Memory B cell (primary cell): ENCODE measurements around the gene MAPK7.

Experiments used
- ATAC-seq: fragments of 150-1000 bp; cut with Tn5 transposase; 2 replicates; pipeline ENCODE4 v1.10.0; 2021; ENCODE audit warnings: low read depth, mild to moderate bottlenecking, moderate library complexity
- DNase-seq, 2 donors: peaks; one replicate each; pipeline ENCODE4 v3.0.0; 2022; ENCODE audit warnings: low spot score in 2 of 2
- H3K27ac Mint-ChIP-seq: one replicate; pipeline ENCODE4 v1.8.0; 2022; ENCODE audit warnings: mild to moderate bottlenecking, moderate library complexity, mixed read lengths
- H3K27me3 Mint-ChIP-seq: one replicate; pipeline ENCODE4 v1.8.0; 2022; ENCODE audit warnings: mixed read lengths
- H3K36me3 Mint-ChIP-seq: one replicate; pipeline ENCODE4 v1.8.0; 2022; ENCODE audit warnings: mild to moderate bottlenecking, mixed read lengths
- H3K4me1 Mint-ChIP-seq: one replicate; pipeline ENCODE4 v1.8.0; 2022; ENCODE audit warnings: mixed read lengths
- H3K4me3 Mint-ChIP-seq: one replicate; pipeline ENCODE4 v1.8.0; 2022; ENCODE audit warnings: mild to moderate bottlenecking, moderate library complexity, mixed read lengths
- H3K9me3 Mint-ChIP-seq: one replicate; pipeline ENCODE4 v1.8.0; 2022; ENCODE audit warnings: mixed read lengths

Gene MAPK7

DNA sequence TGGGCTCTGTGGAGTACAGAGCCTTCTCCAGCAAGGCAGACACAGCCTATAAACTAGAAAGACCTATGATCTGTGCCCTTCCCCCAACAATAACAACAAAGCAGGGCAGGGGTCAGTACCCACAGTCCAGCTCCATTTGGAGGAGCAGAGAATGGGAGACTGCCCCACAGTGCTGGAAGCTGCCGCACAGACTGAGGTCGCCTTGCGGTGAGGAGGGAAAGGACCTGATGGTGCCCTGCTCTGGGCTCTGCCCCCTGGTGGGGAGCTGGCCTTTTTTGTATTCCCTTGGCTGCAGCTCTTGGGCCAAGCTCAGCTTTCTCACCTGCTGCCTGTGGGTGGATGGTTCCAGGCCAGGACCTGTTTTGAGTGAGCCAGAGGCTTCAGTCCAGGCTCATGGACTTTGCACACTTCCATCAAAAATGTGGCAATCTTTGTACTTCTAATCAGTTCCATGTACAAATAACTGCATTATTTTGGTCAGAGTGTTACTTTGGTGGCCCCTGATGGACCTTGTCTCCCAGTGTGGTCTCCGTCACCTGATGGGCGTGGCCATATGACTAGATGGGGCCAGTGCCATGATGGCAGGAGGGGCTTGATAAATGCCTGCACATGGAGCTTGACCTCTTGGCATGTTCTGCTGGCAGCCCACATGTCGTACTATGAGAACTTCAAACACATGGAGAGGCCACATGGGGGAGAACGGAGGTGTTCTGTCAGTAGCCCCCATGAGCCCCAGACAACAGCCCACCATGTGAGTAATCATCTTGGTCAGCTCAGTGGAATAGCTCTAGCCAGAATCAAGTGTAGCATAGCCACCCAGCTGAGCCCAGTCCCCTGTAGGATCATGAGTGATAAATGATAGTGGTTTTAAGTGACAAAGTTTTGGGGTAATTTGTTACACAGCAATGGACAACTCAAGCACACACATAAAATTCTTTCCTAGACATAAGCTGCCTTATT is 40.0 kb upstream of the MAPK7 start:
- no peak overlapping the region for H3K27ac Mint-ChIP-seq
- H3K36me3 Mint-ChIP-seq = peaks cover 1% of the 10 kb centered on the region
- ATAC-seq = peak; percentile 98
- DNase-seq = peak; percentile 70 to 76
- peaks cover 7% of the 10 kb centered on the region for H3K27me3 Mint-ChIP-seq
- H3K4me1 Mint-ChIP-seq = peaks cover 4% of the 10 kb centered on the region
- no peaks in the 10 kb centered on the region for H3K9me3 Mint-ChIP-seq
- H3K4me3 Mint-ChIP-seq = no peak overlapping the region

GRCh38 chr17:19339341-19339815 is 38.9 kb upstream of the MAPK7 start:
- H3K4me3 Mint-ChIP-seq = no peak overlapping the region
- peaks cover 4% of the 10 kb centered on the region for H3K4me1 Mint-ChIP-seq
- no peak overlapping the region for H3K27ac Mint-ChIP-seq
- H3K9me3 Mint-ChIP-seq = no peaks in the 10 kb centered on the region
- peaks cover 7% of the 10 kb centered on the region for H3K27me3 Mint-ChIP-seq
- ATAC-seq (no peak), DNase-seq (no peak)
- peaks cover 1% of the 10 kb centered on the region for H3K36me3 Mint-ChIP-seq

DNA sequence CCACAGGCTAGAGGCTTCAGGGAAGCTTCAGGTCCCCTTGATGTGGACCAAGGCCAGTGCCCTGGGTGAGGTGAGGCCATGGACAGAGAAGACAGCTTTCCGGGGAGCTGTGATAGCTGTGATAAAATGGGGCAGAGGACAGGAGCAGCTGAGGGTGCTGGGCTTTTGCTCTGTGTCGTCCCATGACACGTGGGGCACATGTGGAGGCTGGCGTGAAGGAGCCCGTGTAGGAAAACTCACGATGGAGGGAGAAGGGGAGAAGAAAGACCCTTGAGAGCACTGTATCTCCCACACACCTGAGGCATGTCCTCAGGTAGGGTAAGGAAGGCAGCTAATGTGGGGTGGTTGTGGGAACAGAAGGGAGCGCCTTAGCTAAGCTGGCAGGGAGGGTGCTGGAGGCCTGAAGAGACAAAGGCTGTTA is 37.1 kb upstream of the MAPK7 start:
- ATAC-seq = no peak
- peaks cover 7% of the 10 kb centered on the region for H3K27me3 Mint-ChIP-seq
- H3K36me3 Mint-ChIP-seq = no peaks in the 10 kb centered on the region
- peaks cover 4% of the 10 kb centered on the region for H3K4me1 Mint-ChIP-seq
- H3K4me3 Mint-ChIP-seq = no peak overlapping the region
- DNase-seq = no peak
- no peaks in the 10 kb centered on the region for H3K9me3 Mint-ChIP-seq
- H3K27ac Mint-ChIP-seq = no peak overlapping the region

DNA sequence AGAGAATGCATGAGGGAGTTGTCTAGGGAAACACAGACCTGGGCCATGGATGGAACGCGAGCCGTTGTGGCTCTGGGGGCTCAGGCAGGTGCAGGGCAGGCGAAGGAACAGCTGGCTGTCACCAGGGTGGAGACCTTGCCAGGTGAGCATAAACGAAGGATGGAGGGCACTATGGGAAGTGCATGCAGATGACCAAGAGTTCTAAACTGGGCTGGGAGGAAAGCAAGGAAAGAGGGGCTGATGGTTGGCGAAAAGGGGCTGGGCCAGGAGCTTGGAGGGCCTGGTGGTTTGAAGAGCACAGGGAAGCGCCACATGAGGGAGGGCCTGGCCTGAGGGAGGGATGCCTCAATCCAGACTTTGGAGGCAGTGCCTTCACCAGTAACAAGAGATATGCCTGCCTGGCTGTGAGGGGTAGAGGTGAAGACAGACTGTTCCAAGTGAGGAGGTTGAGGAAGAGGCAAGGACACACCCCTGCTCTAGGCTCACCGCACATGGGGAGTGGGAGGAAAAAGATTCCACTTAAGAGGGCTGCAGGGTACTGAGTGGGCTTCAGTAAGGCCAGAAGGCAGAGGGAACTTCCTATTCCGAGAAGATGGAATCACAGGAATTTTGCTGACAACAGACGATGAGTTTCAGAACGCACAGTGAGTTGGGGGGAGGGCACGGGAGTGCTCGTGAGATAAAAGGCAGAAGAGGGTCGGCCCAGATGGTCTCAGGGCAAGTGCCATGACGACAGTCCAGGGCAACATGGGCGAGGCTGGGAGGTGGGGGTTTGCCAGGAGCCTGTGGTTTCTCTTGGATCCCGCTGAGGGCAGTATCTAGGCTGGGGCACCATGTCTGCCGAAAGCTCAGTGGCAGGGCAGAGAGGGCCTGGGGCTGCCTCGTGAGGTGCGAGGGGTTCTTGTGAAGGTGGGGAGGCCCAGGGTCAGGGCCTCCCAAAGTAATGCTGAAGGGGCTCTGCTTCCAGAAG is 36.4 kb upstream of the MAPK7 start:
- peaks cover 8% of the 10 kb centered on the region for H3K4me1 Mint-ChIP-seq
- no peak overlapping the region for H3K4me3 Mint-ChIP-seq
- H3K27ac Mint-ChIP-seq = no peak overlapping the region
- ATAC-seq = no peak
- H3K27me3 Mint-ChIP-seq = peaks cover 9% of the 10 kb centered on the region
- H3K9me3 Mint-ChIP-seq = no peaks in the 10 kb centered on the region
- H3K36me3 Mint-ChIP-seq = no peaks in the 10 kb centered on the region
- DNase-seq = no peak

- no peaks in the 10 kb centered on the region for H3K9me3 Mint-ChIP-seq
- no peak for ATAC-seq
- H3K4me1 Mint-ChIP-seq = peaks cover 7% of the 10 kb centered on the region
- no peaks in the 10 kb centered on the region for H3K36me3 Mint-ChIP-seq
- H3K4me3 Mint-ChIP-seq = no peak overlapping the region
- H3K27me3 Mint-ChIP-seq = peaks cover 7% of the 10 kb centered on the region
- DNase-seq = no peak
- no peak overlapping the region for H3K27ac Mint-ChIP-seq
Observed at GRCh38 chr17:19342611-19343255, 35.6 kb upstream of the MAPK7 start.

DNA sequence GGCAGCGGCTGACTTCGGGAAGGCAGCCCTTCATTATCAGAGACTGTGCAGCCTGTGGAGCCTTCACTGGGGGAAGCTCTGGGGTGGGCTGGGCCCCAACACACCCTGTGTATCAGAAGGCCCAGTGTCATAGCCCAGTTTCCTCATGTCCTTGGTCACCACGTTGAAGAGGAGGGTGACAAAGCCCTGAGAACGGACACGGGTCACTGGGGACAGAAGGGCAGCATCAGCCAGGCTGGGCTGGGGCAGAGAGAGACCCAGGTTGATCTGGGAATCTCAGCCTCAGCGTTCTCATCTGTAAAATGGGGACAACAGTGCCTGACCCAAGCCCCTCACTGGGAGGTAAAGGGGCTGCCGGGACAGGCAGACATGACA is 35.1 kb upstream of the MAPK7 start:
- no peaks in the 10 kb centered on the region for H3K9me3 Mint-ChIP-seq
- no peaks in the 10 kb centered on the region for H3K36me3 Mint-ChIP-seq
- ATAC-seq (no peak), DNase-seq (no peak)
- H3K4me1 Mint-ChIP-seq = peaks cover 7% of the 10 kb centered on the region
- H3K27ac Mint-ChIP-seq = no peak overlapping the region
- no peak overlapping the region for H3K4me3 Mint-ChIP-seq
- peaks cover 7% of the 10 kb centered on the region for H3K27me3 Mint-ChIP-seq

GRCh38 chr17:19343671-19344151 is 34.6 kb upstream of the MAPK7 start:
- DNase-seq (no peak), ATAC-seq (no peak)
- Mint-ChIP-seq H3K36me3 (no peaks in the 10 kb centered on the region), H3K9me3 (no peaks in the 10 kb centered on the region), H3K27ac (no peak overlapping the region), H3K4me3 (no peak overlapping the region), H3K4me1 (peaks cover 7% of the 10 kb centered on the region), H3K27me3 (peaks cover 7% of the 10 kb centered on the region)

DNA sequence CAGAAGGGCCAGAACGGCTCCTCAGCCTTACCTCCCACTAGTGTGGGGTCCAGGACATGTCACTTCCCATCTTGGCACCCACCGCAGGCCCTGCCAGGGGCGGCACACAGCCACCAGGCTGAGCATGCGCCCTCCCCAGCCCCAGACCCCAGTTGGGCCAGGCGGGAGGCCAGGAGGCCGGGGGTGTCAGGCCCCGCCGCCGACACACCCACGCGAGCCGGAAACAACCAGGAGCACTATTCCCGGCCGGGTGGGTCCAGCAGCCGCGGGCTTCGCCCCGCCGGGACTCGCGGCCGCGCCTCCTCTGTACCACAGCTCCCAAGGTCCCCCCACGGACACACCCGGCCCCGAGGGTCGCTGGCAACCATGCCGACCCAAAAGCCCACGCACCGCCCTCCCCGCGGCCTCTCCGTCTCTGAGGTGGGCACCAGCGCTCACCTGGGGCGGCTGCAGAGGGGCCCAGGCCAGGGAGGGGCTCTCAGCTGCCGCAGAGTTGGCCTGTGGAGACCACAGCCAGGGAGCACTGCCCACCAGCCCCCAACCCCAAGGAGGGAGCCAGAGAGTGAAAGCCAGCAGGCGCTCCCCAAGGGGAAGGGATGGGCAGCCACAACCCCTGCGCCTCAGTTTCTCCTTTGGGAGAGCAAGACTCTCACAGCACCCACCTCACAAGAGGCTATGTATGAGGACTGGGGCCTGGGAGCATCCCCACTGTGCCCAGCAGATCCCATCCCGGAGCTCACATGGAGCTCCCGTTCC is 33.8 kb upstream of the MAPK7 start:
- Mint-ChIP-seq H3K4me3 (no peak overlapping the region), H3K4me1 (peaks cover 7% of the 10 kb centered on the region), H3K27me3 (peaks cover 7% of the 10 kb centered on the region), H3K36me3 (no peaks in the 10 kb centered on the region), H3K27ac (no peak overlapping the region), H3K9me3 (no peaks in the 10 kb centered on the region)
- ATAC-seq = no peak
- DNase-seq = no peak

DNA sequence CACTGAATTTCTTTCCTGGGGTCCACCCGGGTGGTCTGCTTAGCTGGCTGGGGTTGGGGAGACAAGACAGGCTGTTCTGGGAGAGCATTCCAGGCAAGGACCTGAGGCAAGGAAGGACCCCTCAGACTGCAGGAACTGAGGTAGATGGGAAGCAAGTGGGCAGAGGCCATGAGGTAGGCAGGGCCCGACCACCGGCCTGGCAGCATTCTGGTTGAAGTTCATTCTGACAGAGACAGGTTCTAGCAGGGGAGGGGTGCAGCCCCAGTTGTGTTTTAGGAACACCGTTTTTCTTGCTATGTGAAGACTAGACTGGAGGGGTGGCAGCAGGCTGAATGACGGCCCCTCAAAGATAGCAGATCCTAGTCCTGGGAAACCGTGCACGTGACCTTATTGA is 33.2 kb upstream of the MAPK7 start:
- no peak for DNase-seq

DNA sequence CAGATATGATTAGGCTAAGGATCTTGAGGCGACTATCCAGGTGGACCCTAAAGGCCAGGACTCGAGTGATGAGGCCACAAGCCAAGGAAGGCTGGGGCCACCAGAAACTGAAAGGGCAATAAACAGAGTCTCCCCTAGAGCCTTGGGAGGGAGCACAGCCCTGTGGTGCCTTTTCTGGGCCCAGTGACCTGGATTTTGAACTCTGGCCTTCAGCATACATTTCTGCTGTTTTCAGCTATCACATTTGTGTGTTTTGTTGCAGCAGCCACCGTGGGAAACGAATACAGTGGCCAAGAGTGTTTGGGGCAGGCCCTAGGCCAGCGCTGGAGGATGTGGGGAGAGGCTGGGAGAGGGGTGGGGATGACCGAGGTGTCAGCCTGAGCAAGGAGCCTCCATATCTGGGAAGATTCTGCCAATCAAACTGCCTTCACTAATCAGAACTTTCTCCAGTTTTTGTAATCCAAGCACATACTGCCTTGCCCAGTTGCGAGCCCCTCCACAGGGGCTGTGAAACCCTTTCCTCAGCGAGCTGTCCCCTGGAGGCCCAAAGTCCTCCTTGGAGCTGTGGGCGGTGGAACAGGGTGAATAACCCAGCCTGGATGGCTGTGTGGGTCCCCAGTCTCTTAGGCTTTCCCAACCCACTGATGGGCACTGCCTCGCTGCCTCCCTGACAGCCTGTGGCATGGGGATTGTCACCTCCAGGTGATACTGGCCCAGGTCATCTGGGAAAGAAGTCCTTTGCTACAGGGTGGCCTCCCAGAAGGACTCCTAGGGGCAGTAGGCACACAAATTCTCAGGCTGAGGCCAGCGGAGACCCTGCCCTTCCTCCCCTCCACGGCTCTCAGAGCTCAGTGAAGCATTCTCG is 32.6 kb upstream of the MAPK7 start:
- peaks cover 7% of the 10 kb centered on the region for H3K4me1 Mint-ChIP-seq
- no peak overlapping the region for H3K4me3 Mint-ChIP-seq
- H3K27ac Mint-ChIP-seq = no peak overlapping the region
- no peaks in the 10 kb centered on the region for H3K36me3 Mint-ChIP-seq
- H3K27me3 Mint-ChIP-seq = peaks cover 7% of the 10 kb centered on the region
- DNase-seq (no peak), ATAC-seq (no peak)
- H3K9me3 Mint-ChIP-seq = no peaks in the 10 kb centered on the region

More for the DNA sequence above, 33.2 kb upstream of the MAPK7 start:
- no peak overlapping the region for H3K27ac Mint-ChIP-seq
- no peaks in the 10 kb centered on the region for H3K36me3 Mint-ChIP-seq
- ATAC-seq = no peak
- no peak overlapping the region for H3K4me3 Mint-ChIP-seq
- H3K4me1 Mint-ChIP-seq = peaks cover 7% of the 10 kb centered on the region
- H3K27me3 Mint-ChIP-seq = peaks cover 7% of the 10 kb centered on the region
- no peaks in the 10 kb centered on the region for H3K9me3 Mint-ChIP-seq

- Mint-ChIP-seq H3K9me3 (no peaks in the 10 kb centered on the region), H3K27me3 (peaks cover 7% of the 10 kb centered on the region), H3K4me1 (peaks cover 7% of the 10 kb centered on the region), H3K27ac (no peak overlapping the region), H3K36me3 (no peaks in the 10 kb centered on the region), H3K4me3 (no peak overlapping the region)
- peak; percentile 81 for ATAC-seq
- DNase-seq = no peak
Observed at GRCh38 chr17:19346351-19347255, 31.7 kb upstream of the MAPK7 start.
